Right forelimb (tissue), 1 donor: ENCODE results near the gene UFC1.
"Not testable (repeated sequence)": the region's sequence is repeated elsewhere in the genome, so short reads cannot be mapped to it uniquely, and the experiment has no call there.

Experiments used
- DNase-seq: peaks from one replicate; pipeline ENCODE4 v3.0.0-alpha.2; 2018

Gene UFC1

GRCh38 chr1:161153682-161154337 lies at the start of gene UFC1:
TSS of gene UFC1 (plus strand) at chr1:161153978. CDS start at chr1:161153998, 20 bp downstream.
- DNase-seq = peak; percentile 87

- no peak for DNase-seq
Measured at GRCh38 chr1:161106431-161106830, 47.3 kb upstream of the UFC1 start.

GRCh38 chr1:161111117-161111516 lies 42.7 kb upstream of the UFC1 start:
- DNase-seq = no peak

GRCh38 chr1:161111527-161111926 lies 42.3 kb upstream of the UFC1 start:
- no peak for DNase-seq

- DNase-seq = no peak
Measured at GRCh38 chr1:161113915-161114314, 39.9 kb upstream of the UFC1 start.

- DNase-seq = no peak
Measured at GRCh38 chr1:161114556-161114955, 39.2 kb upstream of the UFC1 start.

GRCh38 chr1:161115132-161115711 lies 38.6 kb upstream of the UFC1 start:
- DNase-seq = no peak

- not testable (repeated sequence) for DNase-seq
Measured at GRCh38 chr1:161115961-161116360, 37.8 kb upstream of the UFC1 start.

GRCh38 chr1:161117759-161118581 lies 35.8 kb upstream of the UFC1 start, which contains the start of the genes NIT1 and PFDN2:
TSS of gene NIT1 (plus strand) at chr1:161118105. CDS start at chr1:161118177, 72 bp downstream.
TSS of gene PFDN2 (minus strand) at chr1:161118037. CDS start at chr1:161118026, 11 bp downstream.
- peak; percentile 94 for DNase-seq

GRCh38 chr1:161119092-161119903 lies 34.5 kb upstream of the UFC1 start:
- no peak for DNase-seq

- no peak for DNase-seq
Measured at GRCh38 chr1:161121042-161121650, 32.6 kb upstream of the UFC1 start.

- no peak for DNase-seq
Measured at GRCh38 chr1:161121834-161122233, 31.9 kb upstream of the UFC1 start.

- no peak for DNase-seq
Measured at GRCh38 chr1:161122967-161123366, 30.8 kb upstream of the UFC1 start.

- no peak for DNase-seq
Measured at GRCh38 chr1:161127649-161128048, 26.1 kb upstream of the UFC1 start.

- no peak for DNase-seq
Measured at GRCh38 chr1:161128591-161129420, 25.0 kb upstream of the UFC1 start.

GRCh38 chr1:161130266-161130665 lies 23.5 kb upstream of the UFC1 start:
- DNase-seq = no peak

GRCh38 chr1:161131523-161132409 lies 22.0 kb upstream of the UFC1 start:
- DNase-seq = no peak

- peak; percentile 97 for DNase-seq
Measured at GRCh38 chr1:161132410-161133219, 21.2 kb upstream of the UFC1 start, which contains the start of gene DEDD. TSS of gene DEDD (minus strand) at chr1:161132667. CDS start at chr1:161124462, 8,205 bp downstream.

- DNase-seq = no peak
Measured at GRCh38 chr1:161133220-161133740, 20.5 kb upstream of the UFC1 start.
